Mesothelial cell of epicardium (in vitro differentiated cells): ENCODE measurements around the gene OR11G2. TPM values are rescaled to one million over a fixed set of nuclear protein-coding genes. Genes with fewer than 3 reads are reported as not detected.
"Not testable (repeated sequence)": the region's sequence is repeated elsewhere in the genome, so short reads cannot be mapped to it uniquely, and the experiment has no call there.

ENCODE experiments used
- DNase-seq, 2 experiments: peaks; one replicate each; pipeline ENCODE4 v3.0.0; 2021; ENCODE audit warnings: low spot score in 2 of 2; ENCODE audit not compliant: unreplicated experiment in 2 of 2
- H3K27ac Mint-ChIP-seq: 2 replicates; pipeline ENCODE4 v1.8.0; 2021; ENCODE audit warnings: mixed read lengths
- H3K27me3 Mint-ChIP-seq: 2 replicates; pipeline ENCODE4 v1.8.0; 2021; ENCODE audit warnings: low read depth, mixed read lengths
- H3K36me3 Mint-ChIP-seq: 2 replicates; pipeline ENCODE4 v1.8.0; 2021; ENCODE audit warnings: mixed read lengths
- H3K4me1 Mint-ChIP-seq: 2 replicates; pipeline ENCODE4 v1.8.0; 2021; ENCODE audit warnings: mixed read lengths
- H3K4me3 Mint-ChIP-seq: 2 replicates; pipeline ENCODE4 v1.8.0; 2021; ENCODE audit warnings: mild to moderate bottlenecking, moderate library complexity, mixed read lengths
- H3K9me3 Mint-ChIP-seq: 2 replicates; pipeline ENCODE4 v1.8.0; 2021; ENCODE audit warnings: mixed read lengths
- CTCF ChIP-seq: fragments of 200-600 bp; sonication (generic); IDR thresholded peaks from one replicate; pipeline ENCODE4 v1.5.0; 2021; ENCODE audit warnings: antibody characterized with exemption; ENCODE audit not compliant: unreplicated experiment
- total RNA-seq: library from RNA; stranded (reverse); gene quantifications from 3 replicates; pipeline ENCODE4 v1.2.1, GENCODE V29; 2021

Gene OR11G2
- total RNA-seq, 1 donor from 2014 or later, result not detected

- peaks cover 74% of the 10 kb centered on the region for H3K9me3 Mint-ChIP-seq
Observed at GRCh38 chr14:20191396-20191795, 700 bp downstream of the OR11G2 start.

GRCh38 chr14:20194101-20194500 lies 3.4 kb downstream of the OR11G2 start:
- peaks cover 67% of the 10 kb centered on the region for H3K9me3 Mint-ChIP-seq
- H3K4me3 Mint-ChIP-seq, result no peak overlapping the region
- H3K27me3 Mint-ChIP-seq, result no peaks in the 10 kb centered on the region
- H3K27ac Mint-ChIP-seq, result no peak overlapping the region
- H3K4me1 Mint-ChIP-seq, result no peaks in the 10 kb centered on the region
- no peaks in the 10 kb centered on the region for H3K36me3 Mint-ChIP-seq
- no peak for DNase-seq
- no peak for TF ChIP-seq CTCF

More at GRCh38 chr14:20191396-20191795, 700 bp downstream of the OR11G2 start:
- Mint-ChIP-seq H3K4me3 (no peak overlapping the region), H3K27me3 (no peaks in the 10 kb centered on the region), H3K4me1 (no peaks in the 10 kb centered on the region), H3K36me3 (no peaks in the 10 kb centered on the region), H3K27ac (no peak overlapping the region)
- TF ChIP-seq CTCF, result no peak
- DNase-seq, result no peak

GRCh38 chr14:20195170-20195569 lies 4.5 kb downstream of the OR11G2 start:
- not testable (repeated sequence) for DNase-seq, H3K27ac Mint-ChIP-seq, H3K27me3 Mint-ChIP-seq, H3K36me3 Mint-ChIP-seq, H3K4me3 Mint-ChIP-seq, H3K4me1 Mint-ChIP-seq
- H3K9me3 Mint-ChIP-seq, result peaks cover 68% of the 10 kb centered on the region

GRCh38 chr14:20195911-20196310 lies 5.2 kb downstream of the OR11G2 start:
- no peaks in the 10 kb centered on the region for H3K27me3 Mint-ChIP-seq
- no peak for TF ChIP-seq CTCF
- no peaks in the 10 kb centered on the region for H3K4me1 Mint-ChIP-seq
- peaks cover 66% of the 10 kb centered on the region for H3K9me3 Mint-ChIP-seq
- H3K36me3 Mint-ChIP-seq, result no peaks in the 10 kb centered on the region
- no peak overlapping the region for H3K4me3 Mint-ChIP-seq
- no peak overlapping the region for H3K27ac Mint-ChIP-seq
- DNase-seq, result no peak

- Mint-ChIP-seq H3K4me3 (no peak overlapping the region), H3K27me3 (no peaks in the 10 kb centered on the region), H3K27ac (no peak overlapping the region), H3K4me1 (no peaks in the 10 kb centered on the region), H3K36me3 (no peaks in the 10 kb centered on the region), H3K9me3 (peaks cover 59% of the 10 kb centered on the region)
- no peak for TF ChIP-seq CTCF
- no peak for DNase-seq
Observed at GRCh38 chr14:20197459-20197858, 6.8 kb downstream of the OR11G2 start.

- H3K4me3 Mint-ChIP-seq, result no peak overlapping the region
- H3K27me3 Mint-ChIP-seq, result no peaks in the 10 kb centered on the region
- H3K4me1 Mint-ChIP-seq, result no peaks in the 10 kb centered on the region
Observed at GRCh38 chr14:20198991-20199390, 8.3 kb downstream of the OR11G2 start.

More at GRCh38 chr14:20198991-20199390, 8.3 kb downstream of the OR11G2 start:
- H3K36me3 Mint-ChIP-seq, result no peaks in the 10 kb centered on the region
- no peak overlapping the region for H3K27ac Mint-ChIP-seq
- peaks cover 58% of the 10 kb centered on the region for H3K9me3 Mint-ChIP-seq
- DNase-seq, result no peak
- TF ChIP-seq CTCF, result no peak
